ENCODE measurements around the gene KRTAP5-7.

The KRTAP5-7 gene

GRCh38 chr11:71496421-71496820 lies 30.6 kb upstream of the KRTAP5-7 start:
- no peak for DNase-seq

- DNase-seq = no peak
Measured at GRCh38 chr11:71498091-71498490, 29.0 kb upstream of the KRTAP5-7 start.

GRCh38 chr11:71499125-71499524 lies 27.9 kb upstream of the KRTAP5-7 start:
- DNase-seq = no peak

- DNase-seq = no peak
Measured at GRCh38 chr11:71499546-71499945, 27.5 kb upstream of the KRTAP5-7 start.

GRCh38 chr11:71500601-71501021 lies 26.5 kb upstream of the KRTAP5-7 start:
- DNase-seq = peak; percentile 14

GRCh38 chr11:71501071-71501985 lies 25.7 kb upstream of the KRTAP5-7 start:
- no peak for DNase-seq

- DNase-seq = no peak
Measured at GRCh38 chr11:71502026-71502425, 25.0 kb upstream of the KRTAP5-7 start.

- DNase-seq = no peak
Measured at GRCh38 chr11:71502871-71503435, 24.1 kb upstream of the KRTAP5-7 start.

- DNase-seq = no peak
Measured at GRCh38 chr11:71504531-71504930, 22.5 kb upstream of the KRTAP5-7 start.

GRCh38 chr11:71505001-71505400 lies 22.1 kb upstream of the KRTAP5-7 start:
- no peak for DNase-seq

- no peak for DNase-seq
Measured at GRCh38 chr11:71505781-71506180, 21.3 kb upstream of the KRTAP5-7 start.

GRCh38 chr11:71507102-71507501 lies 20.0 kb upstream of the KRTAP5-7 start:
- no peak for DNase-seq

GRCh38 chr11:71518506-71519471 lies 8.3 kb upstream of the KRTAP5-7 start:
- DNase-seq = no peak

- DNase-seq = no peak
Measured at GRCh38 chr11:71519546-71519945, 7.5 kb upstream of the KRTAP5-7 start.

GRCh38 chr11:71525188-71525937 lies 1.7 kb upstream of the KRTAP5-7 start:
- DNase-seq = no peak

GRCh38 chr11:71525938-71526495 lies 1.1 kb upstream of the KRTAP5-7 start:
- DNase-seq = no peak

GRCh38 chr11:71527576-71528210 lies 626 bp downstream of the KRTAP5-7 start:
- no peak for DNase-seq

GRCh38 chr11:71530602-71531001 lies 3.5 kb downstream of the KRTAP5-7 start:
- DNase-seq = no peak

GRCh38 chr11:71532036-71532610 lies 5.1 kb downstream of the KRTAP5-7 start:
- DNase-seq = no peak

GRCh38 chr11:71534711-71535608 lies 7.9 kb downstream of the KRTAP5-7 start:
- DNase-seq = peak; percentile 85
